ENCODE measurements around the gene OR52K2. TPM values are rescaled to one million over a fixed set of nuclear protein-coding genes. Genes with fewer than 3 reads are reported as not detected.

OR52K2 gene
- total and polyA plus RNA-seq, 2 of the 13 experiments (the other 11 are each of a cell fraction or from before 2014, with no cell fraction given), result not detected

GRCh38 chr11:4418403-4418802 is 30.7 kb upstream of the OR52K2 start:
- no peaks in the 10 kb centered on the region for H4K20me1 ChIP-seq (ENCODE audit: insufficient read depth, low read length)
- ChIA-PET CTCF (ENCODE audit: low intra/inter-chr PET ratio, low total read pairs) (no interaction called here), POLR2A (no interaction called here)
- in situ Hi-C loops (cut with HindIII; ENCODE audit: extremely low pct_ligation_motif_present, low pct_unique_long_range_greater_than_20kb) (no loop called here), intact Hi-C loops (cut with micrococcal nuclease; ENCODE audit: unreplicated experiment) (no loop called here)
- no TSS peak for BruUV-seq (replicated peaks)
- no peaks in the 10 kb centered on the region for H3K4me1 ChIP-seq (ENCODE audit: insufficient read depth, low read length)
- WGBS (ENCODE audit: low lambda C conversion rate), result 36% methylated on average over 8 of the region's 8 CpGs
- H3K4me3 ChIP-seq (replicated peaks in 1 of 3; ENCODE audit: insufficient read depth in 1 of 3, low read depth in 2 of 3, low read length in 3 of 3), result no peak overlapping the region
- TF ChIP-seq ZNF703 (CRISPR knock-in tag; IDR thresholded peaks at IDR 0.05; ENCODE audit: borderline replicate concordance), result no peak
- H2AFZ ChIP-seq (ENCODE audit: low read length), result no peak overlapping the region
- H3K79me2 ChIP-seq (ENCODE audit: insufficient read depth, low read length), result no peaks in the 10 kb centered on the region
- DNase-seq (ENCODE audit: low spot score) (no peak), FAIRE-seq (no peak), ATAC-seq (no peak)
- no peaks in the 10 kb centered on the region for H3K36me3 ChIP-seq (replicated peaks in 1 of 2; ENCODE audit: control insufficient read depth in 1 of 2, insufficient read depth in 2 of 2, low read length in 2 of 2)
- no peak overlapping the region for H3K9ac ChIP-seq (ENCODE audit: insufficient read depth, low read depth, low read length)
- H3K27ac ChIP-seq (ENCODE audit: extremely low read length, insufficient read depth, low read length), result no peak overlapping the region
- H3K27me3 ChIP-seq (ENCODE audit: control insufficient read depth in 1 of 2, insufficient read depth in 2 of 2, low read length in 2 of 2), result peaks cover 0 to 6% of the 10 kb centered on the region in 2 experiments; a peak in 1 of 5 replicates
- no peak overlapping the region for H3K4me2 ChIP-seq (ENCODE audit: low read depth, low read length)
- no peaks in the 10 kb centered on the region for H3K9me3 ChIP-seq (ENCODE audit: low read length)

- CTCF ChIA-PET (ENCODE audit: low intra/inter-chr PET ratio, low total read pairs), result no interaction called here
- POLR2A ChIA-PET, result no interaction called here
- in situ Hi-C loops (cut with HindIII; ENCODE audit: extremely low pct_ligation_motif_present, low pct_unique_long_range_greater_than_20kb), result no loop called here
- TF ChIP-seq KAT2B (IDR thresholded peaks at IDR 0.05; ENCODE audit: borderline replicate concordance, low read depth, low read length) (no peak), SRF (IDR thresholded peaks at IDR 0.05; ENCODE audit: low read depth, low read length) (no peak), GTF2F1 (IDR thresholded peaks at IDR 0.05; ENCODE audit: low read length) (no peak), RXRA (CRISPR knock-in tag; IDR thresholded peaks at IDR 0.05) (no peak), ATF7 (IDR thresholded peaks at IDR 0.05) (no peak), ATF7 (CRISPR knock-in tag; IDR thresholded peaks at IDR 0.05) (no peak), KLF13 (CRISPR knock-in tag; IDR thresholded peaks at IDR 0.05) (no peak), RNF219 (CRISPR knock-in tag; IDR thresholded peaks at IDR 0.05) (no peak), KDM2A (CRISPR knock-in tag; IDR thresholded peaks at IDR 0.05; ENCODE audit: borderline replicate concordance, low read depth) (no peak), ZNF770 (CRISPR knock-in tag; IDR thresholded peaks at IDR 0.05) (no peak), ATF2 (CRISPR knock-in tag; IDR thresholded peaks at IDR 0.05) (no peak), SMARCC2 (IDR thresholded peaks at IDR 0.05) (no peak), EHMT2 (IDR thresholded peaks at IDR 0.05; ENCODE audit: borderline replicate concordance, low read depth, low read length) (no peak), ZNF660 (CRISPR knock-in tag; IDR thresholded peaks at IDR 0.05; ENCODE audit: borderline replicate concordance, low read depth) (no peak)
These were observed 19.0 kb upstream of the OR52K2 start for GRCh38 chr11:4430051-4430450.

More at GRCh38 chr11:4430051-4430450, 19.0 kb upstream of the OR52K2 start:
- H3K9me3 ChIP-seq (ENCODE audit: low read length), result no peaks in the 10 kb centered on the region
- no peaks in the 10 kb centered on the region for H3K4me1 ChIP-seq (ENCODE audit: insufficient read depth, low read length)
- no TSS peak for BruUV-seq (replicated peaks)
- no peak overlapping the region for H2AFZ ChIP-seq (ENCODE audit: low read length)
- 25% methylated on average over 4 of the region's 4 CpGs for WGBS (ENCODE audit: low lambda C conversion rate)
- H4K20me1 ChIP-seq (ENCODE audit: insufficient read depth, low read length), result no peaks in the 10 kb centered on the region
- FAIRE-seq (no peak), ATAC-seq (no peak), DNase-seq (ENCODE audit: low spot score) (no peak)
- H3K27me3 ChIP-seq (ENCODE audit: control insufficient read depth in 1 of 2, insufficient read depth in 2 of 2, low read length in 2 of 2), result no peaks in the 10 kb centered on the region
- no peak overlapping the region for H3K4me3 ChIP-seq (replicated peaks in 1 of 3; ENCODE audit: insufficient read depth in 1 of 3, low read depth in 2 of 3, low read length in 3 of 3)
- no peaks in the 10 kb centered on the region for H3K36me3 ChIP-seq (replicated peaks in 1 of 2; ENCODE audit: control insufficient read depth in 1 of 2, insufficient read depth in 2 of 2, low read length in 2 of 2)
- H3K4me2 ChIP-seq (ENCODE audit: low read depth, low read length), result no peak overlapping the region
- intact Hi-C loops (cut with micrococcal nuclease; ENCODE audit: unreplicated experiment), result no loop called here
- H3K79me2 ChIP-seq (ENCODE audit: insufficient read depth, low read length), result no peaks in the 10 kb centered on the region
- no peak overlapping the region for H3K27ac ChIP-seq (ENCODE audit: extremely low read length, insufficient read depth, low read length)
- H3K9ac ChIP-seq (ENCODE audit: insufficient read depth, low read depth, low read length), result no peak overlapping the region

Data from HepG2 (cell line).